IPS-20b (cell line): ENCODE results near the gene RAB37.
A peak's percentile ranks its signal among the peaks of the same experiment; 100 is the strongest.

Experiments
- H3K27ac ChIP-seq: one replicate; pipeline ENCODE4 v1.5.1; 2013; ENCODE audit warnings: low read length
- H3K27me3 ChIP-seq: 2 replicates; pipeline ENCODE4 v1.6.1; 2013; ENCODE audit warnings: mild to moderate bottlenecking, low read length, inconsistent platforms; ENCODE audit not compliant: insufficient read depth
- H3K36me3 ChIP-seq: 2 replicates; pipeline ENCODE4 v1.6.1; 2013; ENCODE audit warnings: low read depth, mild to moderate bottlenecking, inconsistent platforms, low read length, moderate library complexity; ENCODE audit not compliant: insufficient read depth
- H3K4me1 ChIP-seq: 2 replicates; pipeline ENCODE4 v1.6.1; 2013; ENCODE audit warnings: mild to moderate bottlenecking, control low read depth, inconsistent platforms, low read length, moderate library complexity; ENCODE audit not compliant: insufficient read depth
- H3K4me3 ChIP-seq: 2 replicates; pipeline ENCODE4 v1.5.1; 2013; ENCODE audit warnings: mild to moderate bottlenecking, low read length, inconsistent platforms
- H3K9ac ChIP-seq: 2 replicates; pipeline ENCODE4 v1.6.1; 2013; ENCODE audit warnings: low read depth, mild to moderate bottlenecking, inconsistent platforms, low read length, moderate library complexity
- H3K9me3 ChIP-seq: 2 replicates; pipeline ENCODE4 v1.6.1; 2013; ENCODE audit warnings: mild to moderate bottlenecking, low read depth, low read length, inconsistent platforms; ENCODE audit not compliant: insufficient read depth

Gene RAB37

GRCh38 chr17:74736513-74737298, at the start of gene RAB37:
Gene RAB37 (plus strand): TSS chr17:74737256. CDS start chr17:74737273, 17 bp downstream.
- Histone ChIP-seq H3K36me3 (no peaks in the 10 kb centered on the region), H3K27ac (no peak within 1 kb of the TSS), H3K9ac (peak within 1 kb of the TSS; percentile 6; the same call in 1 of the 2 replicates), H3K4me1 (peaks cover 5% of the 10 kb centered on the region; the same call in 1 of the 2 replicates), H3K9me3 (no peaks in the 10 kb centered on the region), H3K27me3 (peaks cover 50% of the 10 kb centered on the region), H3K4me3 (peak within 1 kb of the TSS; percentile 76)

- Histone ChIP-seq H3K4me3 (no peak overlapping the region), H3K36me3 (no peaks in the 10 kb centered on the region), H3K27me3 (no peaks in the 10 kb centered on the region), H3K4me1 (no peaks in the 10 kb centered on the region), H3K27ac (no peak overlapping the region), H3K9me3 (no peaks in the 10 kb centered on the region), H3K9ac (no peak overlapping the region)
Measured at GRCh38 chr17:74687886-74688285, 49.2 kb upstream of the RAB37 start.

GRCh38 chr17:74690409-74690825, 46.6 kb upstream of the RAB37 start:
- Histone ChIP-seq H3K4me1 (no peaks in the 10 kb centered on the region), H3K4me3 (no peak overlapping the region), H3K9ac (no peak overlapping the region), H3K36me3 (no peaks in the 10 kb centered on the region), H3K27me3 (peaks cover 4% of the 10 kb centered on the region; the same call in 1 of the 2 replicates), H3K27ac (no peak overlapping the region), H3K9me3 (no peaks in the 10 kb centered on the region)

GRCh38 chr17:74691151-74691550, 45.9 kb upstream of the RAB37 start:
- Histone ChIP-seq H3K4me3 (no peak overlapping the region), H3K9me3 (no peaks in the 10 kb centered on the region), H3K27ac (no peak overlapping the region), H3K4me1 (no peaks in the 10 kb centered on the region), H3K36me3 (no peaks in the 10 kb centered on the region), H3K27me3 (peaks cover 5% of the 10 kb centered on the region; the same call in 1 of the 2 replicates), H3K9ac (no peak overlapping the region)

GRCh38 chr17:74694081-74694480, 43.0 kb upstream of the RAB37 start:
- Histone ChIP-seq H3K36me3 (no peaks in the 10 kb centered on the region), H3K9me3 (no peaks in the 10 kb centered on the region), H3K27ac (no peak overlapping the region), H3K27me3 (peaks cover 5% of the 10 kb centered on the region; the same call in 1 of the 2 replicates), H3K4me1 (no peaks in the 10 kb centered on the region), H3K9ac (no peak overlapping the region), H3K4me3 (no peak overlapping the region)

- H3K9me3 ChIP-seq: no peaks in the 10 kb centered on the region
- H3K27me3 ChIP-seq: peaks cover 5% of the 10 kb centered on the region; the same call in 1 of the 2 replicates
- no peak overlapping the region for H3K9ac ChIP-seq
- H3K36me3 ChIP-seq: no peaks in the 10 kb centered on the region
- H3K4me1 ChIP-seq: no peaks in the 10 kb centered on the region
- H3K4me3 ChIP-seq: no peak overlapping the region
- H3K27ac ChIP-seq: no peak overlapping the region
Measured at GRCh38 chr17:74695629-74696028, 41.4 kb upstream of the RAB37 start.

- Histone ChIP-seq H3K4me1 (no peaks in the 10 kb centered on the region), H3K9me3 (no peaks in the 10 kb centered on the region), H3K36me3 (no peaks in the 10 kb centered on the region), H3K4me3 (no peak overlapping the region), H3K27me3 (peaks cover 10% of the 10 kb centered on the region; the same call in 1 of the 2 replicates), H3K27ac (no peak overlapping the region), H3K9ac (no peak overlapping the region)
Measured at GRCh38 chr17:74697515-74697914, 39.5 kb upstream of the RAB37 start.

GRCh38 chr17:74698069-74698468, 39.0 kb upstream of the RAB37 start:
- H3K27ac ChIP-seq: no peak overlapping the region
- no peaks in the 10 kb centered on the region for H3K36me3 ChIP-seq
- H3K4me1 ChIP-seq: no peaks in the 10 kb centered on the region
- H3K9me3 ChIP-seq: no peaks in the 10 kb centered on the region
- H3K4me3 ChIP-seq: no peak overlapping the region
- no peak overlapping the region for H3K9ac ChIP-seq
- H3K27me3 ChIP-seq: peaks cover 14% of the 10 kb centered on the region; the same call in 1 of the 2 replicates

GRCh38 chr17:74699236-74699635, 37.8 kb upstream of the RAB37 start:
- H3K9ac ChIP-seq: no peak overlapping the region
- H3K9me3 ChIP-seq: no peaks in the 10 kb centered on the region
- no peaks in the 10 kb centered on the region for H3K36me3 ChIP-seq
- peaks cover 14% of the 10 kb centered on the region; the same call in 1 of the 2 replicates for H3K27me3 ChIP-seq
- H3K4me3 ChIP-seq: no peak overlapping the region
- no peaks in the 10 kb centered on the region for H3K4me1 ChIP-seq
- H3K27ac ChIP-seq: no peak overlapping the region

- H3K4me1 ChIP-seq: no peaks in the 10 kb centered on the region
- H3K27me3 ChIP-seq: peaks cover 9% of the 10 kb centered on the region; the same call in 1 of the 2 replicates
- no peak overlapping the region for H3K27ac ChIP-seq
- no peaks in the 10 kb centered on the region for H3K36me3 ChIP-seq
- no peaks in the 10 kb centered on the region for H3K9me3 ChIP-seq
- H3K4me3 ChIP-seq: no peak overlapping the region
- H3K9ac ChIP-seq: no peak overlapping the region
Measured at GRCh38 chr17:74702116-74702871, 34.8 kb upstream of the RAB37 start.

- no peaks in the 10 kb centered on the region for H3K9me3 ChIP-seq
- H3K36me3 ChIP-seq: no peaks in the 10 kb centered on the region
- H3K9ac ChIP-seq: no peak overlapping the region
- no peak overlapping the region for H3K4me3 ChIP-seq
- peaks cover 9% of the 10 kb centered on the region; the same call in 1 of the 2 replicates for H3K27me3 ChIP-seq
- no peaks in the 10 kb centered on the region for H3K4me1 ChIP-seq
- H3K27ac ChIP-seq: no peak overlapping the region
Measured at GRCh38 chr17:74703311-74703710, 33.7 kb upstream of the RAB37 start.
